ENCODE measurements around the gene CDC20.

The CDC20 gene

DNA sequence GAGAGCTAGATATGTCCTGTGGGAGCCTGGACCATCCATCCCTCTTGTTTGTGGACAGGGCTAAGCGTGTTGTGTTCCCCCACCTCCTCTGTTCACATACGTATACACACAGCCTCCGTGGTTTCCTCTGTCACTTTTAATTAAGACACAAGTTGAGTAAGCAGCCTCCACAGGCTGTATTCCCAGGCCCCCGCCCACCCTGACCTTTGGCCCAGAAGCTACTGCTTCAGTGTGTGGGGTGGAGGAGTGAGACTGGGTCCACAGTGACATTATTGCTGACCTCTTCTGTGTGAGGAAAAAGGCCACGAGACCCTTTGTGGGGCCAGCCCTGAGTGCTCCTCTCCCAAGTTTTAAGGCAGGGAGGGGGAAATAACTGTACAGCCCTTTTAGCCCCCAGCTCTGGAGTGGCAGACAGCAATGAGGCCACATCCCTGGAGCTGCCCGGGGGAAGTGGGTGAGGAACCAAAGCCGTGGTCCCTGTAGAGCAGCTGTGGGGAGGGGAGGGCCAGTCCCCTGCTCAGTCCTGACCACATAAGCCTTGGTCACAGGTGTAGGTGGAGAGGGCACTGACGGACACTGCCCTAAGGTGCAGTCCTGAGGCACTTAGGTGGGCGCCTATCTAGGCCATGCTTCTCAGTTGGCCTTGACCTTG lies 4.6 kb downstream of the CDC20 start:
- Histone ChIP-seq H3K79me1 (ENCODE audit: low read length) (peaks cover 36% of the 10 kb centered on the region), H2BK15ac (replicated peaks; ENCODE audit: low read depth) (no peak overlapping the region), H3K56ac (ENCODE audit: low read length) (no peak overlapping the region), H3K4me2 (ENCODE audit: low read length) (no peak overlapping the region), H3K23ac (ENCODE audit: low read length) (no peak overlapping the region), H2BK120ac (ENCODE audit: low read depth, low read length) (no peak overlapping the region), H2AK5ac (ENCODE audit: low read length) (no peak overlapping the region), H4K8ac (ENCODE audit: low read depth, low read length) (no peak overlapping the region), H3K4ac (ENCODE audit: low read depth, low read length) (no peak overlapping the region), H2BK5ac (ENCODE audit: low read length) (no peak overlapping the region), H3K4me1 (ENCODE audit: control insufficient read depth, low read depth, low read length) (peaks cover 20% of the 10 kb centered on the region), H3K79me2 (ENCODE audit: control insufficient read depth, insufficient read depth, low read length) (peaks cover 35% of the 10 kb centered on the region), H3K4me3 (ENCODE audit: low read length) (no peak overlapping the region), H4K5ac (ENCODE audit: low read length) (no peak overlapping the region), H3K27ac (ENCODE audit: low read depth, low read length) (no peak overlapping the region), H3K9ac (ENCODE audit: low read length) (no peak overlapping the region), H3K18ac (ENCODE audit: low read length) (no peak overlapping the region), H3K36me3 (ENCODE audit: control insufficient read depth, insufficient read depth, low read length) (peaks cover 26% of the 10 kb centered on the region), H3K27me3 (ENCODE audit: insufficient read depth, low read length, poor library complexity) (no peaks in the 10 kb centered on the region)
- WGBS (ENCODE audit: extremely low coverage, insufficient coverage, low lambda C conversion rate), result no CpG with 5 or more reads among the region's 9 CpGs
- DNase-seq, result no peak

DNA sequence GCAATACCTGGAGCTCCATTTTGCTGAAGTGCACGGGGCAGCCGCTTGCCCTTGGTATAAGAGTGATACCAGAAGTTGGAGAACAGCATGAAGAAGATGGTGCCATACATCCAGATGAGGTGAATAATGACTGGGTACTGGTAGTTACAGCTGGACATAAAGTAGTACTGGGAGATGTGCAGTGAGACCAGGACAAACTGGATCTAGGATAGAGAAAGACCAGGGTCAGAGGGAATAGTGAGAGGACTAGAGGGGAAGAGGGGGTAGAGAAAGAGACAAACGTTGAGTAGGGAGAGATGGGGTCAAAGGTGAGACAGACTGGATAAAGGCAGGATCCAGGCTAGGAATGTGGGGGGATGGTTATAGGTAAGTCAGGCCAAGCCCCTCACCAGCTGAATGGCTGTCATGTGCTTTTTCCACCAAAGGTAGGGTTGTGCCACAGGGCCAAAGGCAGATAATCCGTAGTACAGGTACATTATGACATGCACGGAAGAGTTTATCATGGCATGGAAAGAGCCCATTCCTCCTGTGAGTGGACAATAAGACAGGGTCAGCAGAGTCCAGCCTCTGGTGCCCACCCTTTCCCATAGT lies 5.2 kb downstream of the CDC20 start:
- Histone ChIP-seq H3K23ac (ENCODE audit: low read length) (no peak overlapping the region), H3K56ac (ENCODE audit: low read length) (no peak overlapping the region), H2BK5ac (ENCODE audit: low read length) (no peak overlapping the region), H3K79me1 (ENCODE audit: low read length) (peaks cover 36% of the 10 kb centered on the region), H2AK5ac (ENCODE audit: low read length) (no peak overlapping the region), H3K27ac (ENCODE audit: low read depth, low read length) (no peak overlapping the region), H3K4me3 (ENCODE audit: low read length) (no peak overlapping the region), H4K8ac (ENCODE audit: low read depth, low read length) (no peak overlapping the region), H2BK120ac (ENCODE audit: low read depth, low read length) (no peak overlapping the region), H3K36me3 (ENCODE audit: control insufficient read depth, insufficient read depth, low read length) (peaks cover 26% of the 10 kb centered on the region), H3K79me2 (ENCODE audit: control insufficient read depth, insufficient read depth, low read length) (peaks cover 34% of the 10 kb centered on the region), H2BK15ac (replicated peaks; ENCODE audit: low read depth) (no peak overlapping the region), H3K4me1 (ENCODE audit: control insufficient read depth, low read depth, low read length) (peaks cover 23% of the 10 kb centered on the region), H3K4ac (ENCODE audit: low read depth, low read length) (no peak overlapping the region), H3K9ac (ENCODE audit: low read length) (no peak overlapping the region), H3K4me2 (ENCODE audit: low read length) (no peak overlapping the region), H3K18ac (ENCODE audit: low read length) (no peak overlapping the region), H3K27me3 (ENCODE audit: insufficient read depth, low read length, poor library complexity) (no peaks in the 10 kb centered on the region), H4K5ac (ENCODE audit: low read length) (no peak overlapping the region)
- no peak for DNase-seq
- WGBS (ENCODE audit: extremely low coverage, insufficient coverage, low lambda C conversion rate), result no CpG with 5 or more reads among the region's 5 CpGs

DNA sequence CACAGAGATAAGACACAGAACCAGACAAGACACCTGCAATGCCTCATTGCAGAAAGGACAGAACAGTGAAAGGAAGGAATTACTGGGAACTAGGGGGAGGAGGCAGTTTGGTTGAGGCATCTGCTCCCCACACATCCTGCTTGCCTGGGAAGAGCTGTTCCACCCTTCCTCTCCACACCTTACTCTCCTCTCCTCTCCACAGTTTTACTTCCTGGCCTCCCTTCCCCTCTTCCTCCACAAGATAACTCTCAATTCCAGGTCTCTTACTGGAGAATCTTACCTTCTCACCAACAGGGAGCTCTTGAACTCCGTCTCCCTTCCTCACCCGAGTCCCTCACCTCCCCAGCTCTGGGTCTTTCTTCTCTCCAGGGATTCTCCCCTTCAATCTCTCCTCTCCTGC lies 6.9 kb downstream of the CDC20 start:
- Histone ChIP-seq H3K18ac (ENCODE audit: low read length) (no peak overlapping the region), H3K27ac (ENCODE audit: low read depth, low read length) (no peak overlapping the region), H2BK120ac (ENCODE audit: low read depth, low read length) (no peak overlapping the region), H3K27me3 (ENCODE audit: insufficient read depth, low read length, poor library complexity) (no peaks in the 10 kb centered on the region), H3K4me2 (ENCODE audit: low read length) (peak overlapping the region; percentile 26), H3K36me3 (ENCODE audit: control insufficient read depth, insufficient read depth, low read length) (peaks cover 20% of the 10 kb centered on the region), H3K79me1 (ENCODE audit: low read length) (peaks cover 28% of the 10 kb centered on the region), H3K9ac (ENCODE audit: low read length) (peak overlapping the region; percentile 46), H2AK5ac (ENCODE audit: low read length) (no peak overlapping the region), H2BK5ac (ENCODE audit: low read length) (no peak overlapping the region), H3K23ac (ENCODE audit: low read length) (no peak overlapping the region), H3K56ac (ENCODE audit: low read length) (peak overlapping the region; percentile 49), H2BK15ac (replicated peaks; ENCODE audit: low read depth) (no peak overlapping the region), H4K8ac (ENCODE audit: low read depth, low read length) (no peak overlapping the region), H3K4ac (ENCODE audit: low read depth, low read length) (no peak overlapping the region), H3K4me1 (ENCODE audit: control insufficient read depth, low read depth, low read length) (peaks cover 17% of the 10 kb centered on the region), H3K79me2 (ENCODE audit: control insufficient read depth, insufficient read depth, low read length) (peaks cover 17% of the 10 kb centered on the region), H3K4me3 (ENCODE audit: low read length) (no peak overlapping the region), H4K5ac (ENCODE audit: low read length) (no peak overlapping the region)
- DNase-seq, result no peak
- no CpG with 5 or more reads among the region's 2 CpGs for WGBS (ENCODE audit: extremely low coverage, insufficient coverage, low lambda C conversion rate)

DNA sequence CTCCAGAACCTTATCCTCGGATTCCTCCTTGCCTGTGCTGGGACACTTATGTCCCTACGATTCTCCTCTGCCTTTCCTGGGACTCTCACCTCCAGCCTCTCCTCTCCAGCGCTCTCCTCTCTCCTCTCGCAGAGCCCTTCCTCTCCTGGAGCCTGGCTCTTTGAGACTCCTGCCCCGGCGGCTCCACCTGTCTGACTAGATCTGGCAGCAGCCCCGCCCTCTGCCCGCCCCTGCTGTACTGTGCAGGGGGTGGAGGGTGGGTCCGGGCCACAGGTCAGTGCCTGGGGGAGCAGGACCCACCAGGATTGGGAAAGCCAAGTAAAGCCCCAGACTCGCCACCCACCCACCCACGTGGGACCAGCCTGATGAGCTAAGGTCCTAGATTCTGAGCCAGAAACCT lies 7.4 kb downstream of the CDC20 start:
- WGBS (ENCODE audit: extremely low coverage, insufficient coverage, low lambda C conversion rate), result no CpG with 5 or more reads among the region's 11 CpGs
- H3K4me3 ChIP-seq (ENCODE audit: low read length), result no peak overlapping the region
- no peak overlapping the region for H4K8ac ChIP-seq (ENCODE audit: low read depth, low read length)

DNA sequence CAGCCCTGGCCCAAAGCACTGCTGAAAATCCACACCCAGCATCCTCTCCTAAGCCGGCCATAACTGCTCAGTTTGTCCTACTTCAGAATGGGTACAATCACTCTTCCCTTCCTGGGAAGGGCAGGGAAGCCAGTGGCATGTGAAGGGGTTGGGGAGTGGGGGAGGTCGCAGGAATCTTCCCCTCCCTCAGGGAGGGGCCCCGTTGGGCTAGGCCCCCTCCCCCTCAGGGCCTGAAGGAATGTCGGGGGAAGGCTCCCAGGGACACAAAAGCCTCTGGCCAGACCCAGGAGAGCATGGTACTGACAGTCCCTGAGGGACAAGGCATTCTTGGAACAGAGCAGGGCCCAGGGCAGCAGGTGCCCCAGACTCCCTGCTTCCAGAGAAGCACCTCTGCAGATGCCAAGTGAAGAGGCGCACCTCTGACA lies 7.8 kb downstream of the CDC20 start:
- no CpG with 5 or more reads among the region's 5 CpGs for WGBS (ENCODE audit: extremely low coverage, insufficient coverage, low lambda C conversion rate)
- no peak overlapping the region for H3K4ac ChIP-seq (ENCODE audit: low read depth, low read length)
- H2BK120ac ChIP-seq (ENCODE audit: low read depth, low read length), result no peak overlapping the region

More for the DNA sequence above, 7.4 kb downstream of the CDC20 start:
- Histone ChIP-seq H3K23ac (ENCODE audit: low read length) (no peak overlapping the region), H3K4me2 (ENCODE audit: low read length) (peak overlapping the region; percentile 26), H3K9ac (ENCODE audit: low read length) (peak overlapping the region; percentile 46), H3K27me3 (ENCODE audit: insufficient read depth, low read length, poor library complexity) (no peaks in the 10 kb centered on the region), H2BK15ac (replicated peaks; ENCODE audit: low read depth) (no peak overlapping the region), H4K5ac (ENCODE audit: low read length) (no peak overlapping the region), H3K18ac (ENCODE audit: low read length) (no peak overlapping the region), H2AK5ac (ENCODE audit: low read length) (no peak overlapping the region), H2BK5ac (ENCODE audit: low read length) (no peak overlapping the region), H3K56ac (ENCODE audit: low read length) (peak overlapping the region; percentile 12), H3K36me3 (ENCODE audit: control insufficient read depth, insufficient read depth, low read length) (peaks cover 15% of the 10 kb centered on the region), H3K27ac (ENCODE audit: low read depth, low read length) (no peak overlapping the region), H3K4ac (ENCODE audit: low read depth, low read length) (no peak overlapping the region), H3K4me1 (ENCODE audit: control insufficient read depth, low read depth, low read length) (peaks cover 13% of the 10 kb centered on the region), H2BK120ac (ENCODE audit: low read depth, low read length) (no peak overlapping the region), H3K79me2 (ENCODE audit: control insufficient read depth, insufficient read depth, low read length) (peaks cover 12% of the 10 kb centered on the region), H3K79me1 (ENCODE audit: low read length) (peaks cover 23% of the 10 kb centered on the region)
- peak; percentile 55 for DNase-seq

More for the DNA sequence above, 7.8 kb downstream of the CDC20 start:
- H3K4me2 ChIP-seq (ENCODE audit: low read length), result peak overlapping the region; percentile 88
- peak overlapping the region; percentile 96 for H3K56ac ChIP-seq (ENCODE audit: low read length)
- peak; percentile 52 for DNase-seq
- no peak overlapping the region for H3K23ac ChIP-seq (ENCODE audit: low read length)
- peaks cover 15% of the 10 kb centered on the region for H3K36me3 ChIP-seq (ENCODE audit: control insufficient read depth, insufficient read depth, low read length)
- H3K79me1 ChIP-seq (ENCODE audit: low read length), result peaks cover 20% of the 10 kb centered on the region
- peaks cover 11% of the 10 kb centered on the region for H3K79me2 ChIP-seq (ENCODE audit: control insufficient read depth, insufficient read depth, low read length)
- H3K27me3 ChIP-seq (ENCODE audit: insufficient read depth, low read length, poor library complexity), result no peaks in the 10 kb centered on the region
- no peak overlapping the region for H4K8ac ChIP-seq (ENCODE audit: low read depth, low read length)
- H4K5ac ChIP-seq (ENCODE audit: low read length), result no peak overlapping the region
- H2BK15ac ChIP-seq (replicated peaks; ENCODE audit: low read depth), result no peak overlapping the region
- no peak overlapping the region for H3K27ac ChIP-seq (ENCODE audit: low read depth, low read length)
- no peak overlapping the region for H2AK5ac ChIP-seq (ENCODE audit: low read length)
- peak overlapping the region; percentile 71 for H3K4me3 ChIP-seq (ENCODE audit: low read length)
- peaks cover 13% of the 10 kb centered on the region for H3K4me1 ChIP-seq (ENCODE audit: control insufficient read depth, low read depth, low read length)
- H3K9ac ChIP-seq (ENCODE audit: low read length), result peak overlapping the region; percentile 91
- H3K18ac ChIP-seq (ENCODE audit: low read length), result no peak overlapping the region
- no peak overlapping the region for H2BK5ac ChIP-seq (ENCODE audit: low read length)

All from mesendoderm (in vitro differentiated cells).